HG03439 (cell line): Measurements from ENCODE around the gene AHRR.
"Not testable (repeated sequence)": the region's sequence is repeated elsewhere in the genome, so short reads cannot be mapped to it uniquely, and the experiment has no call there.

Experiments
- ATAC-seq: cut with Tn5 transposase; IDR thresholded peaks from one replicate; pipeline ENCODE4 v1.9.1; 2021; ENCODE audit warnings: mild to moderate bottlenecking, moderate library complexity; ENCODE audit not compliant: unreplicated experiment

Gene AHRR

DNA sequence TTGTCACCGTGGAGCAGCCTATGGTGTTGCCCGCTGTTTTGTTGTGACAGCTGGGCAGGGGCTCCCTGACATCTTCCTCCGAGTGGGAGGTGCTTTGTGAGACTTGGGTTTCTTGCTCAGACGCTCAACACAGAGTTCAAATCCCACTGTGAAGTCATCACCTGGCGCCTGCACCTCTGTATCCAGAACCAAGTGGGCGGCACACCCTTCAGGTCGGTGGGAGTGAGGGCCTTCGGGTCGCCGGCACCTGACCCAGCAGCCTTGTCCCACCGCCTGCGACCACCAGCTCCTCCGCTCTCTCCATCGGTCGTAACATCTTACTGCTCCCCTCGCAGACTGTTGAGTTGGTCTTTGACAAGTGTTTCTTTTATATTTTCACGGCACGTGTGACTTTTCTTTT is 83.9 kb downstream of the AHRR start:
- ATAC-seq, result no peak

DNA sequence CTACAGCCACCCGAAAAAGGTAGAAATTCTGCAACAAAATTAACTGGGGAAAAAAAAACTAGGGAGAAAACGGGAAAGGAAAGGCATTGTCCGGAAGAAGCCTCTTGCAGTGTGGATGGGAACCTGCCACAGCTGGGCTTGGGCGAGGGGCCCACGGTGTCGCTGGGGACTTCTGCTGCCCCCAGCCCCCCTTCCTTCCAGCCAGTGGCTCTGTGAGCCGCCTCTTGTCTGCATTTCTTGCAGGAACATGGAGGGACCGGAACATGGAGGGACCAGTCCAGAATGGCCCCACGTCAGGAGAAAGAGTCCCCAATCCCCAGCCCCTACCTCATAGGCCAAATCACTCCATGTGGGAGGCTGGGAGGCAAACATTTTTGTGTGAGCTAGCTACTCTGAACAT is 84.5 kb downstream of the AHRR start:
- no peak for ATAC-seq

DNA sequence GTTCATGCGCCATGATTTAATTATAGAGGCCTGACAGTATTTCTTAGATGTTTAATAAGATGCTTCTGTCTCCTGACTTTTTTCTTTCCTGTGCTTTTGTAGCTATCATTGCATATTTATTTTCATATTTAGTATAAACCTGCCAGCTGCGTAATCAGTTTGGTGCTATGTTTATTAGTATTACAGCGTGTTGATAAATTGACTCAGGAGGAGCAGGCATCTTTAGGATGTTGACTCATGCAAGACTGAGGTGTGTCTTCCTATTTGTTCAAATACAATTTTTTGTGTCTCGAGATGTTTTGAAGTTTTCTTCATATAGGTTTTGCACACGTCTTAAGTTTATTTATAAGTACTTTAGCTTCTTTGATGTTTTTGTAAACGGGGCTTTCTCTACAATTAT is 85.5 kb downstream of the AHRR start:
- ATAC-seq, result no peak

DNA sequence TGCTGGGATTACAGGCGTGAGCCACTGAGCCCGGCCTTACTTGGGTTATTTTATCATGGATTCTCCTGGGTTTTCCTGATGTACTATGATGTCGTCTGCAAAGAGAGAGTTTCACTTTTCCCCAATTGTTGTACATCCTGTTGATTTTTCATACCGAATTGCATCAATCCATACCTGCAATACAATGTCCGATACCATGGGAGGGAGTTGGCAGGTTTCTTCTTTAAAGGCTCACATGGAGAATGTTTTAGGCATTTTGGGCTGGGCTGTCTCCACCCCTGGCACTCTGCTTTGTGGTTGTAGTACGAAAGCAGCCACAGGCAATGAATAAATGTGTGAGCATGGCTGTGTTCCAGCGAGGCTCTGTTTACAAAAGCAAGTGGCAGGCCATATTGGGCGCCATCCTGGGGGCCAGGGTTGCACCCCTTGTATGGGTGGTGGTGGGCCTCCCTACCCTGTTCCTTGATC is 86.3 kb downstream of the AHRR start:
- no peak for ATAC-seq

DNA sequence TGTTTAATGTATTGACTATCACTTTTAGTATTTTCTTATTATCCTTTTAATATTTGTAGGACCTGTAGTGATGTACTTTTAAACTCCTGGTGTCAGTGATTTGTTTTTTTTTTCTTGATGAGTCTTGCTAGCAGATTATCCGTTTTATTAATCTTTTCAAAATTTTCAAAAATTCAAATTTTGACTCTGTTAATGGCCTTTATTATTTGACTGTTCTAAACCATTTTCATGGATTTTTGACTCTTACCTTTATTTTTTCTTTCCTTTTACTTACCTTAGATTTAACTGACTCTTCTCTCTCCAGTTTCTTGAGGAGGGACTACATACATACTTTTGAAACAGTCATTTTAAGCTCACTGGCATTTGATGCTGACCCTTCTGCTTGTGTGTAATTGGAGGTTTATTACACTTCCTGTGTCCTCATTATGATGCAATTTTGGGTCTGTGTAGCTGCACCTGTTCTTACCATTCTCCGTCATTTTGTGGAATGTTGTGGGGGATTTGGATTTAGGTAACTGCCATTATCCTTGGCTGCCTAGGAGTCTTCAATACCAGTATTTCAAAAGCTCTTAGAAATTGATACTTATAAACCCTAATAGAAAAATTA is 89.5 kb downstream of the AHRR start:
- ATAC-seq, result no peak

DNA sequence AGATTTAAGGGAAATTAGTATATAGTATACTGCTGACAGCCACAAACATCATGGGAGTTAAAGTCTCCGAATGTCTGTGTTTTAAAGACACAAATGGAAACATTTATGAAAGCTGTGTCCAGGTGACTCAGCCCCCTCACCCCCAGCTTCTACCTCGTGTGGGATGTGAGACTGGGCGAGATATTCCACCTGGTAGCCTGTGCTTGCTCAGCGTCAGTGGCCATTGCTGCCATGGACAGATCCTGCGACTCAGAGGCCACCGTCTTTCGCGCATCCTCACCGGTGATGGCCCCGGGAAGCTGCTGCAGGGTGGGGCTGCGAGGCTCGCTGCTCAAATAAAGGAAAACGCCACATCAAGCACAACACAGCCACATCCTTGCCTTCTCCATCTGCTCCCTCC is 90.2 kb downstream of the AHRR start:
- no peak for ATAC-seq

DNA sequence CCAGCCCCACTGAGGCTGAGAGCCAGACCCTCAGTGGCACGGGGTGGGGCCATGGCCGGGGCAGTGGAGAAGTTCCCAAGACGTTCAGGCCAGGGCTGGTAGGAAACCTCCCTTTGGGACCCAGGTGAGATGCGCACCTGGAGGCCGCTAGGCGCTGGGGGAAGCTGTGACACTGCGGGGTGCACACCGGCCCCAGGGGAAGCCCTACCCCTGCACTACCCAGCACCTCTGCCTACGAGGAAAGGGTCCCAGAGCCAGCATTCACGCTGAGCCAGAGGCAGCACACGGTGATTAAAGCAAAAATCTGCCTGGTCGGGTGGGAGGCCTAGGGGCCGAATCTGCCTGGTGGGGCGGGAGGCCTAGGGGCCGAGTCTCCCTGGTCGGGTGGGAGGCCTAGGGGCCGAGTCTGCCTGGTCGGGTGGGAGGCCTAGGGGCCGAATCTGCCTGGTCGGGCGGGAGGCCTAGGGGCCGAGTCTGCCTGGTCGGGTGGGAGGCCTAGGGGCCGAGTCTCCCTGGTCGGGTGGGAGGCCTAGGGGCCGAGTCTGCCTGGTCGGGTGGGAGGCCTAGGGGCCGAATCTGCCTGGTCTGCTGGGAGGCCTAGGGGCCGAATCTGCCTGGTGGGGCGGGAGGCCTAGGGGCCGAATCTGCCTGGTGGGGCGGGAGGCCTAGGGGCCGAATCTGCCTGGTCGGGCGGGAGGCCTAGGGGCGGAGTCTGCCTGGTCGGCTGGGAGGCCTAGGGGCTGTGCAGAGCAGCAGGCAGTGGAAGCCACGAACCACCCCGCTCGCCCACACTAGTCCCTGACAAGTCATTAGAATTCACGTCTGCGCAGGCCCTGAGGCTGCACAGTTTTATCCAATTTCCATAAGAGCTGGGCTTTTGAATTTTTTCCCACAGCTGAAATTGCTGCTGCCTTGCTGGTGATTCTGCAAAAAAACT is 93.7 kb downstream of the AHRR start:
- not testable (repeated sequence) for ATAC-seq

DNA sequence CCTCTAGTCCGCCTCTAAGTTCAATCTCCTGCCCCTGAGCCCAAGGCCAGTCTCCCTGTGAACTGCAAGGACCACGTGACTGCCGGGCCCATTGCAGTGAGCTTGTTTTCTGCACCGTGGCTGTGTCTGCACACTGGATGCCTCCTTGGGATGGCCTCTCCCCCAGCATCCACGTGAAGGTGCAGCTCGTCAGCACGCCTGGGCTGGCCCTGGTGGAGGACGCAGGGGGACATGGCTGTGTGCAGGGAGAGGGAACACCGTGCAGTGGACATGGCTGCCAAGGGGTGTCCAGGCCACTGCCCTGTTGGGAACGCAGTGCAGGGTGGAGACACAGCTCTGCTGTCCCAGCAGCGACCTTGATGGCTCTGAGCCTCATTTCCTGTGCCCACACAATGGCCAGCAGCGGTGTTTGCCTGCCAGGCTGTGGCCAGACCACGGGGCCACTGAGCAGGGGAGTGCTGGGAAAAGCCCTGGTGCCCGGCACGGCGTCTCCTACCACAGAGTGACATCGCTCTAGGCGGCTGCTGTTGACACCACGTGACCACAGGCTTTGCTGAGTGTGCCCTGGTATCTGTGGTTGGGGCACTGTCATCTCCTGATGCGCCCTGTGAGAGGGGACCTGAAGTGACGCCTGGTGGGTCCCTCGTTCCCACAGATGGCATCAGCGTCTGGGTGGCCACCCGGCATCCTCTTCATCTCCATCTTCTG is 94.6 kb downstream of the AHRR start:
- no peak for ATAC-seq

DNA sequence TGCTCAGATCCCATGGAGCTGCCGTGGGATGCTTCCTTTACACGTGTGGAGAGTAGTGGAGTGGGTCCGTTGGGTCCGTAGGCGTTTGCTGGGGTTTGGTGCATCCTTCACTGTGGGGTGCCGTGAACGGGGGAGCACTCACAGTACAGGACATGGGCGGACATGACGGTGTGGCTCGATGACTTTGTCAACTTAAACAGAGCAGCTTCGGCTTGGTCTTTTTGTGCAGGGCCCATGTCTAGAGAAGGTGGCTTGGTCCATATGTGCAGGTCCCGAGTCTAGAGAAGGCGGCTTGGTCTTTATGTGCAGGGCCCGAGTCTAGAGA is 95.1 kb downstream of the AHRR start:
- ATAC-seq, result no peak

DNA sequence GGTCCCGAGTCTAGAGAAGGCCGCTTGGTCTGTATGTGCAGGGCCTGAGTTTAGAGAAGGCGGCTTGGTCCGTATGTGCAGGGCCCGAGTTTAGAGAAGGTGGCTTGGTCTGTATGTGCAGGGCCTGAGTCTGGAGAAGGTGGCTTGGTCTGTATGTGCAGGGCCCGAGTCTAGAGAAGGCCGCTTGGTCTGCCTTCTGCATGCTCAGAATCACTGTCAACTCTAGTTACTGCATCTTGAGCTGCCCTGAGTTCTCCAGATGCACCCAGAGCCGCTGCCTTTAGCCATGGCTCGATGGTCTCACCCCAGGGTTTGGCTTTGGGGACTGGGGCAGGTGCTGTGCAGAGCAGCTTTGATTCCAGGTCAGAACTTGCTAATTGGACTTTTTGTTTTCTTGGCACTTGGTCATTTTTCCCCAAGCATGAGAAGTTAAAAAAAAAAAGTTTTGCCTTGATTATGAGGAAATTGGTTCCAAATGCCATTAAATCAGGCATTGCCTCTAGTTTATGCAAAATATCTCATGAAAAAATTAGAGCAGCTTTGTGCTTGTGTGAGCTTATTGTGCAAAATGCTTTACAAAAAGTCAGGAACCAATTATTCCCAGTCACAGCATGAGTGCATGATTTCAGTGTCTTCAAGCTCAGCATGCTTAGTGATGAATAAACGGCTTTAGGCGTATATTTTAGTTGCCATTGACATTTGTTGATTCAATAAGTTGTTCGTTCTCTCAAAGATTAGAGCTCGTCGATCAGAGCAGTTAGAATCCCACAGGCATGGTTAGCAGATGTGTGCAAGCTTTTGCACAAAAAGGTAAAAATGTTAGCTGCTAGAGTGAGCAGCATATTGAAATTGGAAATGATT is 96.0 kb downstream of the AHRR start:
- ATAC-seq, result no peak

DNA sequence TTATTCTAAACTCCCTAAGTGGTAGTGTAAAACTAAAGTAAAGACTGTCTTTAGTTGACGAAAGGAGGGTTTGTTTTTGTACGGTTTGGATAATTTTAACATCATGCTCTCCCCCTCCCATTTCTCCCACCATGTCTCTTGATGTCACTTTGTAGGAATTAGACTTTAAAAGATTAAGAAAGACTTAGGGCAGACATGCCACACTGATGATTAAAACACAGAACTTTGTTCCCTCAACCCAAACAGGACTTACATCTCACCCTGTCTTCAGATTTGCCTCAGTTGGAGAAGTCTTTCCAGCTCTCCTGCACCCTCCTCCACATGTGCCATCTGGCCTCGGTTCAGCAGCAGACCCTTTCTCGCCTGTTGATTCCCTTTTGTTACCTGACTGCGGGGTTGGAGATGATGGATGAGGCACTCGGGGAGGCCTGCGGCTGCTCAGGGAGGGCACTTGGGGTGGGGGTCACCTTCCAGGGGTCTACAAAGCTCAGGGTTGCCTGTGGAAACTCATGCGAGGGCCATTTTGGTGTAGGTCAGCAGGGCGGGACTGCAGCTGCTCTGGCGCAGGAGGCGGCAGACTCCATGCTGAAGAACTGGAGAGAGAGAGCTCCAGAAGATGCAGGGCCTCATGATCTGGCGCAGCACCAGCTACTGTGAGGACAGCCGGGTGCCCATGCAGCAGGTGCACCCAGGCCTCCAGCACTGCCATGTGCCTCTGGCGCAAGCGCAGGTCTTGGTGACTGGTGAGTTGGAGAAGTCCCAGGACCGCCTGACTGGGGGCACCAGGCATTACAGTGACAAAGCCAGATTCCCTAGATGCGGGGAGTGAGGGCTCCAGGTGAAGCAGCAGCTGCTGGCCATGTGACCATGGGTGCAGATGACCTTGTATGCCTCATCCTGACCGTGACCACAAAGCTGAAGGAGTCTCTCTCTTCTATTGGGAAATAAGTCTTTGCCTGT is 96.9 kb downstream of the AHRR start:
- ATAC-seq, result no peak

DNA sequence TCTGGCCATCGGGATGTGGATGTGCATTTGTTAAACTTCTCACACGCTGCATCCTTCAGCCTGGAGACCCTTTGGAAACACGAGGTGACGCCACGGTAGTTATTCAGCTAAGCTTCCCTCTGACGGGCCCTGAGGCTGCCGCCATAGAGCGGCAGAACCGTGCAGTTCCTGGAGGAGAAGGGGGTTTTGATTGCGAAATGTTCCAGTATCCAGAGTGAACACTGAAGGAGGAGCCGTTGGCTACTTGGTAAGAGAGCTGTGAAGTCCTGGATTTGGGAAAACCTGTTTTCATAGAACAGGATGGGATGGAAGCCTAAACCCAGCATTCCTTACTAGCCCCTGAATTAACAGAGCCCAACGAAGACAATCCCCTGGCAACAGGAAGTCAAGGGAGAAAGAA is 98.5 kb downstream of the AHRR start:
- ATAC-seq, result no peak

DNA sequence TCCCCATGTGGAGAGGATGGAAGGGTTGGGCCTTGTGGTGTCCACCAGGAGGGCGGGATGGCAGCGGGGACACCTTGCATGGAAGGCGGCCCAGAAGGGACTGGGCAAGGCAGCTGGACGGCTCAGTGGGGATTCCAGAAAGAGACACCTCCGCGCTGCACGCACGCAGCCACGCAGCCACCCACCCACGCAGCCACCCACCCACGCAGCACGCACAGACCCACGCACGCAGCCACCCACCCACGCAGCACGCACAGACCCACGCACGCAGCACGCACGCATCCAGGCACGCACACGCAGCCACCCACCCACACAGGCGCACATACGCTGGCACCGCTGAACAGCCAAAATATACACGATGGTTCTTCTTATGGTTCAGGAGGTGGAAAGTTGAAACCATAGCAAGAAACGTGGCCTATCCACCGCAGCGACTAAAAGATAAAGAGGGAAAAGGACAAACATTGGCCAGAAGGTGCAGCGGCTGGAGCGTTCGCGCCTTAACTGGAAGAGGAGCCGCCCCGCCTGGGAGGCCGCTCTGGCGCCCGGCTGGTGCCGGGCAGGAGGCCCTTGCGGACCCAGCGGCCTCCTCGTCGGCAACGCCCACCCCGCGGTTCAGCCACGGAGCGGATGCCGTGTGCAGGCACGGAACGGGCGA is 99.2 kb downstream of the AHRR start:
- ATAC-seq, result no peak

DNA sequence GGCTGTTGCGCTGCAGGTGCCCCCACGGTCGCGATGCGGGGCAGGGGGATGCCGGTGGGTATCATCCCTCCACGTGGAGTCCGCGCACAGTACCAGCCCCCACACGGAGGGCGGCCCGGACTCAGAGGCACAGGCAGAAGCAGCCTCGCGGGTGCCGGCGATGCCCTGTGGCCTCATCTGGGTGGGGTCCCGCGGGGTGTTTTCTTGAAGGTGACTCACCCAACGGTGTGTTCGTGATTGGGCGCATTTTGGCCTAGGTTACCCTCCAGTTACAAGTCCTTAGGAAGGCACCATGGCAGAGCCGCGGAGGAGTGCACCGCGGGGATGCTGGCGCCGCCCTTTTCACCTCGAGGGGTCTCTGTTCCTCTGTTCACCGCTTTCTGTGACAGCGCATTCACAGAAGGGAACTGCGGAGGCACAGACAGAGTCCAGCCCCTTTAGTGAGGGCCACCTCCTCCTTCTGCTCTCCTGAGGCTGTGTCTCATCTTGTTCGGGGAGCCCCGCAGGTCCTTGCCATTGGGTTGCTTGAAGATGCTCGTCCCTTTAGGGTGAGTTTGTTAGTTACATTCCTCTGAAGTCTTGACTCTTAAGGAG is 99.9 kb downstream of the AHRR start:
- no peak for ATAC-seq

DNA sequence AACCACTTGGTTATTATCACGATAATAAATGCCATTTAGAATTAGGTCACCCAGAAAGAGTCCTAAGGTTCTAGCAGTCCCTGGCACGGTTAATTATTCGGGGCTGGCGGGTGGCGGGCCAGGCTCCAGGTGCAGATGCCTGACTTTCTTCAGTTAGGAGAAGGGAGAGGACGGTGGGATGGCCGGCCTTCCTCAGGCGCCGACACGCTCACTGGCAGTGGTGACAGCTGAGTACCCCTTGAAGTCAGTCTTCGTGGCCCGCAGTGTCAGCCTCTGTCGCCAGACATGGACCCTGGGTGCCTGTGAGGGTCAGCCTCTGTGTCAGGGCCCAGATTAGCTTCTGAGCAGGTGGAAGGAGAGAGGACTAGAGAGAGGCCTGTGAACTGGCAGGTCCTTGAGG is 100.4 kb downstream of the AHRR start:
- ATAC-seq, result no peak

DNA sequence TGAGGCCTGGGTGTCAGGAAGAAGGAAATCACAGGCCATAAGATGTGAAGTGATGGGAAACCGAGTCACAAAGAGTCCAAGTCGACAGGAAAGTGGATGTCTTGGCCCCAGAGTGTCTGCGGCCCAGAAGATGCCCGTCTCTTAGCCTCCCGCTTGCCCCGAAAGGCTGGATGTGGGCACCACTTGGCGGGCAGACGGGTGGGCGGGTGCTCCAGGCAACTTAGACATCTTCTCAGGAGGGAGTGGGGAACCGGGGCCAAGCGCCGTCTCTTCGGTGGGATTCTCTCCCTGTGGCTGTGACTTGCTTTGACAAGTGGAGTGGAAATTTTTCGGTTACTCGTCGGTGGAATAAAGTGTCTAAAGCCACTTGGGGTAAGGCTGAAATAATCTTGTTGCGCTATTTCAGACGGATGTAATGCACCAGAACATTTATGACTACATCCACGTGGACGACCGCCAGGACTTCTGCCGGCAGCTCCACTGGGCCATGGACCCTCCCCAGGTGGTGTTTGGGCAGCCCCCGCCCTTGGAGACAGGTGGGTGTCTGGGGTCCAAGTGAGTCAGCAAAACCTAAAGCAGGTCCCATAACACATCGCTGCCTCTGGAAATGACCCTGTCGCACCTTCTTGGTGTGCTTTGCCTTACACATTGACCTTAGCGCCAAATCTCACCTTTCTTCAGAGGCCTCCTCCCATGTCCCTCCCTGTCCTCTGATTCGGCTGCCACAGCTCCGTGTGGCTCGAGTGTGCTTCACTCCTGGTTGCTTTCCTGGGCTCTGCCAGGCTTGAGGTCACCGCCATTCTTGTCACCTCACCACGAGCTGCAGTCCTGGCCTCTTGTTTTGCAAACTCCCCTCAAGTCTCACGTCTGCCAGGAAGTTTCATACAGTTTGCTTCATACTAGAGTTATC is 101.1 kb downstream of the AHRR start:
- no peak for ATAC-seq

DNA sequence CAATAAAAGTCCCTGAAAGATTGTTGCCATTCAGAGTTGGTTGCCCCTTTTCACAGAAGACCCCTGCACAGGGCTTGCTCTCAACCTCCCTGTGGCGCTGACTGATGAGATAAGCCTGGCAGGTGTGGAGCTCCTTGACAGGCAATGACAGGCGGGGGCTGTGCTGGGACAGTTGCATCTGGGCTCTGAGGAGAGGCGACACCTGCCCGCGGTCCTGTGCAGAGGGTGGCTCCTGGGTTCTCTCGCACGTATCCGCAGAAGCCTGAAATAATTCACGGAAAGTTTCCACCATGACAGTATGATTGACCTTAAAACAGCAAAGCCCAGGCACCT is 101.7 kb downstream of the AHRR start:
- no peak for ATAC-seq

DNA sequence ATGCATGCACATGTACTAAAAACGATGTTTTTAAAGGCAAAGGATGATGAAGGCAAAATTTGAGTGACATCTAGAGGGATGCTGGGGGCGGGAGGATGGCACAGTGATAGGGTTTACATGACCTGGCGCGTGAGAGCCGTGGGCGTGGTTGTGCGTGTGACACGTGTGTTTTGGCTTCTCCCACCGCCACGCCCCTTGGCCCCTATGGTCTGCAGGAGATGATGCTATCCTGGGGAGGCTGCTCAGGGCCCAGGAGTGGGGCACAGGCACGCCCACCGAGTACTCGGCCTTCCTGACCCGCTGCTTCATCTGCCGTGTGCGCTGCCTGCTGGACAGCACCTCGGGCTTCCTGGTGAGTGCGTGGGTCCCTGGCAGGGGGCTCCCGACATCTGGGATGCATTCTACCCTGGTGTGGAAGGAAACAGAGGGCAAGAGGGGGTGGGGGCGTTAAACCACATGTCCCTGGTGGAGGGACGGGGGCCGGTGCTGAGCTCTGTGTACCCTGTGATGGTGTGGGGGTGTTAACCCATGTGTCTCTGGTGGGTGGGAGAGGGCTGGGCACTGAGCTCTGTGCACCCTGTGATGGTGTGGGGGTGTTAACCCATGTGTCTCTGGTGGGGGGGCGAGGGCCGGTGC is 102.2 kb downstream of the AHRR start:
- ATAC-seq, result no peak
